Prostate gland (tissue), 2 donors: ENCODE results near the gene GHRH.

ENCODE experiments used
- POLR2A ChIP-seq: fragments of 450-650 bp; IDR thresholded peaks from one replicate; pipeline ENCODE4 v1.6.1; 2016; ENCODE audit warnings: antibody characterized with exemption, mild to moderate bottlenecking
- POLR2AphosphoS5 ChIP-seq: sonication (generic); formaldehyde crosslinking; IDR thresholded peaks from one replicate; pipeline ENCODE4 v1.6.1; 2017; ENCODE audit warnings: antibody characterized with exemption
- TF ChIP-seq, protein P1 (sequence below), 4 experiments: fragments of 200-600 bp in 2 of 4; fragments of 450-650 bp in 2 of 4; sonication (generic) in 2 of 4; IDR thresholded peaks; 1 replicate in 3 of 4; 2 replicates in 1 of 4; pipeline ENCODE4 v1.5.1; 2016 to 2019; ENCODE audit warnings: antibody characterized with exemption in 4 of 4, mild to moderate bottlenecking in 2 of 4, moderate library complexity in 2 of 4

- TF ChIP-seq, protein P1, sequence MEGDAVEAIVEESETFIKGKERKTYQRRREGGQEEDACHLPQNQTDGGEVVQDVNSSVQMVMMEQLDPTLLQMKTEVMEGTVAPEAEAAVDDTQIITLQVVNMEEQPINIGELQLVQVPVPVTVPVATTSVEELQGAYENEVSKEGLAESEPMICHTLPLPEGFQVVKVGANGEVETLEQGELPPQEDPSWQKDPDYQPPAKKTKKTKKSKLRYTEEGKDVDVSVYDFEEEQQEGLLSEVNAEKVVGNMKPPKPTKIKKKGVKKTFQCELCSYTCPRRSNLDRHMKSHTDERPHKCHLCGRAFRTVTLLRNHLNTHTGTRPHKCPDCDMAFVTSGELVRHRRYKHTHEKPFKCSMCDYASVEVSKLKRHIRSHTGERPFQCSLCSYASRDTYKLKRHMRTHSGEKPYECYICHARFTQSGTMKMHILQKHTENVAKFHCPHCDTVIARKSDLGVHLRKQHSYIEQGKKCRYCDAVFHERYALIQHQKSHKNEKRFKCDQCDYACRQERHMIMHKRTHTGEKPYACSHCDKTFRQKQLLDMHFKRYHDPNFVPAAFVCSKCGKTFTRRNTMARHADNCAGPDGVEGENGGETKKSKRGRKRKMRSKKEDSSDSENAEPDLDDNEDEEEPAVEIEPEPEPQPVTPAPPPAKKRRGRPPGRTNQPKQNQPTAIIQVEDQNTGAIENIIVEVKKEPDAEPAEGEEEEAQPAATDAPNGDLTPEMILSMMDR (IDR thresholded peaks at IDR 0.05): no peak
- TF ChIP-seq POLR2AphosphoS5: no peak
- TF ChIP-seq POLR2A: no peak
Observed at GRCh38 chr20:37290158-37290810, 28.7 kb upstream of the GHRH start.
